ENCODE data around the gene SSBP4. TPM values are rescaled to one million over a fixed set of nuclear protein-coding genes. Genes with fewer than 3 reads are reported as not detected.

The SSBP4 gene
- total and polyA plus RNA-seq, 2 donors (not counting 1 experiment from before 2014, with no cell fraction given), result 37.0 to 64.2 TPM

GRCh38 chr19:18424122-18424889 lies 5.1 kb downstream of the SSBP4 start:
- H3K79me2 ChIP-seq (ENCODE audit: control insufficient read depth, insufficient read depth, low read length), result peaks cover 28% of the 10 kb centered on the region
- no peaks in the 10 kb centered on the region for H3K36me3 ChIP-seq (replicated peaks in 1 of 2; ENCODE audit: control extremely low read depth in 1 of 2, control insufficient read depth in 1 of 2, extremely low read depth in 1 of 2, insufficient read depth in 2 of 2, low read length in 1 of 2)
- no peak overlapping the region for H3K27ac ChIP-seq (ENCODE audit: low read length in 2 of 2)
- no peak overlapping the region for H3K4me2 ChIP-seq (replicated peaks; ENCODE audit: low read depth, low read length, poor library complexity, severe bottlenecking)
- DNase-seq (no peak), ATAC-seq (ENCODE audit: low read depth) (no peak)
- H3K4me3 Mint-ChIP-seq, result no peak overlapping the region
- TF ChIP-seq EZH2 (IDR thresholded peaks at IDR 0.05; ENCODE audit: borderline replicate concordance, insufficient read depth, low read depth, low read length, poor library complexity, severe bottlenecking) (no peak), CTCF (IDR thresholded peaks at IDR 0.05) (no peak)
- peaks cover 0 to 5% (median 0%) of the 10 kb centered on the region in 4 experiments for H3K27me3 ChIP-seq (replicated peaks in 1 of 4; ENCODE audit: control extremely low read depth in 1 of 4, control insufficient read depth in 3 of 4, insufficient read depth in 4 of 4, low read length in 3 of 4)
- H3K4me3 ChIP-seq (ENCODE audit: control extremely low read depth in 1 of 5, extremely low read depth in 1 of 5, insufficient read depth in 1 of 5, low read depth in 2 of 5, low read length in 4 of 5), result no peak overlapping the region
- H3K4me1 ChIP-seq (ENCODE audit: control insufficient read depth in 2 of 2, insufficient read depth in 2 of 2, low read length in 2 of 2), result peaks cover 26 to 44% of the 10 kb centered on the region in 2 donors
- H3K4me1 Mint-ChIP-seq, result peaks cover 35% of the 10 kb centered on the region
- H3K27ac Mint-ChIP-seq, result no peak overlapping the region
- H3K9ac ChIP-seq (ENCODE audit: low read length), result no peak overlapping the region
- peaks cover 41% of the 10 kb centered on the region for H4K20me1 ChIP-seq (ENCODE audit: control insufficient read depth, insufficient read depth, low read length, poor library complexity, severe bottlenecking)
- WGBS (ENCODE audit: insufficient coverage), result 74% methylated on average over 21 of the region's 22 CpGs
- ChIA-PET CTCF (no interaction called here), POLR2A (interaction anchor here (0.6 kb wide), 2 partner anchors 323 to 476 kb away, joined by 3 read pairs; no protein-coding TSS in a partner anchor)
- no peaks in the 10 kb centered on the region for H3K9me3 Mint-ChIP-seq (ENCODE audit: insufficient read depth)
- H3K9me3 ChIP-seq (ENCODE audit: control extremely low read depth in 1 of 3, control insufficient read depth in 2 of 3, insufficient read depth in 1 of 3, low read length in 2 of 3), result no peaks in the 10 kb centered on the region
- intact Hi-C loops (cut with micrococcal nuclease), result loop anchor here (5.0 kb wide), 1 partner anchor 37 kb away; the partner anchor contains the start of gene GDF15
- H2AFZ ChIP-seq (ENCODE audit: insufficient read depth, low read depth, low read length, poor library complexity, severe bottlenecking), result no peak overlapping the region
- H3K27me3 Mint-ChIP-seq, result no peaks in the 10 kb centered on the region

- Histone ChIP-seq H3K9me3 (ENCODE audit: control extremely low read depth in 1 of 3, control insufficient read depth in 2 of 3, insufficient read depth in 1 of 3, low read length in 2 of 3) (no peaks in the 10 kb centered on the region), H3K36me3 (replicated peaks in 1 of 2; ENCODE audit: control extremely low read depth in 1 of 2, control insufficient read depth in 1 of 2, extremely low read depth in 1 of 2, insufficient read depth in 2 of 2, low read length in 1 of 2) (no peaks in the 10 kb centered on the region), H4K20me1 (ENCODE audit: control insufficient read depth, insufficient read depth, low read length, poor library complexity, severe bottlenecking) (peaks cover 39% of the 10 kb centered on the region), H3K9ac (ENCODE audit: low read length) (no peak overlapping the region), H3K27me3 (replicated peaks in 1 of 4; ENCODE audit: control extremely low read depth in 1 of 4, control insufficient read depth in 3 of 4, insufficient read depth in 4 of 4, low read length in 3 of 4) (peaks cover 0 to 3% (median 0%) of the 10 kb centered on the region in 4 experiments), H3K27ac (ENCODE audit: low read length in 2 of 2) (no peak overlapping the region), H3K79me2 (ENCODE audit: control insufficient read depth, insufficient read depth, low read length) (peaks cover 25% of the 10 kb centered on the region), H3K4me1 (ENCODE audit: control insufficient read depth in 2 of 2, insufficient read depth in 2 of 2, low read length in 2 of 2) (peaks cover 30 to 48% of the 10 kb centered on the region in 2 donors), H3K4me2 (replicated peaks; ENCODE audit: low read depth, low read length, poor library complexity, severe bottlenecking) (no peak overlapping the region), H2AFZ (ENCODE audit: insufficient read depth, low read depth, low read length, poor library complexity, severe bottlenecking) (no peak overlapping the region), H3K4me3 (ENCODE audit: control extremely low read depth in 1 of 5, extremely low read depth in 1 of 5, insufficient read depth in 1 of 5, low read depth in 2 of 5, low read length in 4 of 5) (no peak overlapping the region)
- no peaks in the 10 kb centered on the region for H3K9me3 Mint-ChIP-seq (ENCODE audit: insufficient read depth)
- no peak for DNase-seq
- H3K4me3 Mint-ChIP-seq, result no peak overlapping the region
- ChIA-PET CTCF (interaction anchor here (2.4 kb wide), 1 partner anchor 37 kb away, joined by 7 read pairs; no protein-coding TSS in a partner anchor), POLR2A (no interaction called here)
- H3K27ac Mint-ChIP-seq, result no peak overlapping the region
- 90% methylated on average over 13 of the region's 17 CpGs for WGBS (ENCODE audit: insufficient coverage)
- no peaks in the 10 kb centered on the region for H3K27me3 Mint-ChIP-seq
- TF ChIP-seq EZH2 (IDR thresholded peaks at IDR 0.05; ENCODE audit: borderline replicate concordance, insufficient read depth, low read depth, low read length, poor library complexity, severe bottlenecking) (no peak), CTCF (IDR thresholded peaks at IDR 0.05) (no peak)
- intact Hi-C loops (cut with micrococcal nuclease), result loop anchor here (5.0 kb wide), 1 partner anchor 38 kb away; the partner anchor contains the start of gene GDF15
- no peak for ATAC-seq (ENCODE audit: low read depth)
- peaks cover 38% of the 10 kb centered on the region for H3K4me1 Mint-ChIP-seq
These were observed 5.8 kb downstream of the SSBP4 start for GRCh38 chr19:18424890-18425514.
